ENCODE data around the gene AFAP1.

DNA sequence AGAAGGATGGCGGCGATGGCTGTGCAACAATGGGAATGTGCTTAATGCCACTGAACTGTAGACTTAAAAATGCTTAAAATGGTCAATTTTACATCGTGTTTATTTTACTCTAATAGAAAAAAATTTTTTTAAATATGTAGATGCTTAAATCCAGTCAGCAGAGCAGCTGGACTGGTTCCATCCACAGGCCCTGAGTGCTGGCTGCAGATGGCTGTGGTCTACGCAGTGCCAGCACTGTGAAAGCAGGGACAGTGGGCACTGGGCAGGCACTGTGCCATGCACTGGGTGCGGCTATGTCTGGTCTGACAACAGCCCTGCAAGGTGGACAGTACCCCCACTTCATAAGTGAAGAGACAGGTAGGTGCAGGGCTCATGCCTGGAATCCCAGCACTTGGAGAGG lies 175.2 kb downstream of the AFAP1 start:
- TF ChIP-seq USF2 (IDR thresholded peaks at IDR 0.05; ENCODE audit: low read depth, low read length) (no peak), POLR2A (IDR thresholded peaks at IDR 0.05; ENCODE audit: low read depth, low read length) (no peak), SMC3 (IDR thresholded peaks at IDR 0.05; ENCODE audit: low read depth, low read length) (no peak), CTCF (conservative IDR thresholded peaks at IDR 0.05; ENCODE audit: low read depth, low read length) (no peak), CEBPB (IDR thresholded peaks at IDR 0.05; ENCODE audit: low read depth, low read length) (no peak), RAD21 (IDR thresholded peaks at IDR 0.05; ENCODE audit: low read length) (no peak), FOS (IDR thresholded peaks at IDR 0.05; ENCODE audit: low read depth, low read length) (no peak), MAZ (IDR thresholded peaks at IDR 0.05; ENCODE audit: borderline replicate concordance, low read depth, low read length) (no peak), MAFK (IDR thresholded peaks at IDR 0.05; ENCODE audit: low read depth, low read length) (no peak), RCOR1 (IDR thresholded peaks at IDR 0.05; ENCODE audit: insufficient replicate concordance, low read length) (no peak), CHD1 (IDR thresholded peaks at IDR 0.05; ENCODE audit: low read depth, low read length) (no peak)

Data from IMR-90 (cell line).